Stimulated activated CD4-positive, alpha-beta T cell treated with anti-CD3 and anti-CD28 coated beads, Interleukin-4, amount 100 ng/mL, for 24 hours (primary cell): ENCODE data around the gene GAS5.
A peak's percentile ranks its signal among the peaks of the same experiment; 100 is the strongest.
"Not testable (repeated sequence)": the region's sequence is repeated elsewhere in the genome, so short reads cannot be mapped to it uniquely, and the experiment has no call there.

ENCODE experiments used
- DNase-seq: peaks from one replicate; pipeline ENCODE4 v3.0.0-alpha.2; 2020

GAS5 gene

DNA sequence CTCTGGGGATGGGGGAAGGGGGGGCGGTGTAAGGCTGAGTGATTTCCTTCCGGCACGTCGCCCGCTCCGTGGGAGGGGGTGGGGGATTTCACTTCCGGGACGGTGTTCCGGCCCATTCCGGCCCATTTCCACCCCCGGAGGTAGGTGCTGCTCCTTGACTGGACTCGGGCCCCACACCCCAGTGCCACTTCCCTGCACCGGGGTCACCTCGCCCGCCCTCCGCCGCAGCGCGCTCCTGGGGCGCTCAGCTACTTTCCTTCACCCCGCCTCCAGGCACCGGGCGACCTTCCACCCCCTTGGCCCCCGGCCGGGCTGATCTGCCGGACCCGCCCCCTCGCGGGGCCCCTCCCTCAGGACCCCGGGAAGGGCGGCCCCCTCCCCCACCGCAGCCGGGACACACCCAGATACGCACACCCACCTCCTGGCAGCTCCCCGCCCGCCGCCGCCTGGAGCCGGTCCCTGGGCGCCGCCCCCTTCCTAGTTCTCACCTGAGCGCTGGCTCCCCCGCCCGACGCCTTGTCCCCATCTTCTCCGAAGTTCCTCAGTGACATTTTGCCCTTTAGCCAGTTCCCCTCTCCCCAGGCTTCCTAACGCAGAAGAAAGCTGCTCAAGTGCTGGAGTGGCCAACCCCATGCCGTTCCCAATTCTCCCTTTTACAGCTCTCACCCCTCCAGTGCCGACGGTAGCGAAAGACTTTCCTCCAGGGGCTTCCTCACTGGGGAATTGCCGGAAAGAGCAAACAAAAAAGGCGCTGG, 654 bp upstream of the GAS5 start, which contains the start of gene ZBTB37:
Gene ZBTB37, plus strand, starts transcription at position 115 of the 755 bp plus-strand sequence. CDS start 1,846 bp downstream, outside the sequence.
- peak; percentile 93 for DNase-seq

DNA sequence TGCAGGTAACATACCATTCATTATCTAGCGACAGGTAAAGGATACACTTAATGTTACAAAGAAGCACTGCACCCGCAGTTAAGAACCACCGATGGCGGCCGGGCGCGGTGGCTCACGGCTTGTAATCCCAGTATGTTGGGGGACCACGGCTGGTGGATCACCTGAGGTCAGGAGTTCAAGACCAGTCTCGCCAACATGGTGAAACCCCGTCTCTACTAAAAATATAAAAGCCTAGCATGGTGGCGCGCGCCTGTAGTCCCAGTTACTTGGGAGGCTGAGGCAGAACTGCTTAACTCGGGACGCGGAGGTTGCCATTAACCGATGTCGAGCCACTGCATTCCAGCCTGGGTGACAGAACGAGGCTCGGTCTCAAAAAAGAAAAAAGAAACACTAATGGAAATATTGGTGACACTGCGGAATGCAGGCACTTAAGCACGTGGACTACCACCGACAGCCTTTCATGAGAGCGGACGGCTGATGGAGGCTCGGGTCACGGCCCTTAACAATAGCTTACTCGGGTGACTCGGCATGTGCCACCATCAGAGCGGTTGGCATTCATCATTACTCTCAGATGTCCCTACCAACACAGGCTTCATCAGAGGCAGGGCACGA, 542 bp downstream of the GAS5 start:
- DNase-seq, result peak; percentile 45

DNA sequence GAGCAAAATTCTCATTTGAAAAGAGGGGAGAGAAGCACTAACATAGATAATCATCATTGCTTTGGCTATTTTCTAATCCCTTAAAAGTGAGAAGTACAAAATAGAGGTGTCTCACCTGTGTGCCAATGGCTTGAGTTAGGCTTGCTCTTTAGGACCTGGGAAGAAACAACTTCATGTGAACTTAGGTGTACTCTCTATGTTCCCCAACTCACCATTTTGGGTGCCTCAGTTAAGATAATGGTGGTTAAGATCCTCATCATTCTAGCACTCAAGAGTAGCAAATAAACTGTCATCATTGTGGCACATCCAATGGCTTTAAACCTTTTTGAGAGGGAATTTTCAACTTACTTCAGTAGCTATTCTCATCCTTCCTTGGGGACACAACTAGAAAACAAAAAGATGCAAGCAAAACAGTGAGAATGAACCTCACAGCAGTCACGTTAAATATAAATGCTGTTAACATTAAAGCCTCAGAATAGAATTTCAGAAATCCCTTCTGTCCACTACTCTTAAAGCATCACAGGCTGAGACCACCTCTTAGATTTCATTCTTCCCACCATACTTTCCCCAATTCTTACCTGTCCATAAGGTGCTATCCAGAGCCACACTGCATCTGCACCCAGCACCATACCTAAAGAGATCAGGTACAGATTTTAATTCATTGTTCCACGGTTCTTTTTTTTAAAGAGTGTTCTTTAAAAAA, 1.2 kb downstream of the GAS5 start:
- no peak for DNase-seq

DNA sequence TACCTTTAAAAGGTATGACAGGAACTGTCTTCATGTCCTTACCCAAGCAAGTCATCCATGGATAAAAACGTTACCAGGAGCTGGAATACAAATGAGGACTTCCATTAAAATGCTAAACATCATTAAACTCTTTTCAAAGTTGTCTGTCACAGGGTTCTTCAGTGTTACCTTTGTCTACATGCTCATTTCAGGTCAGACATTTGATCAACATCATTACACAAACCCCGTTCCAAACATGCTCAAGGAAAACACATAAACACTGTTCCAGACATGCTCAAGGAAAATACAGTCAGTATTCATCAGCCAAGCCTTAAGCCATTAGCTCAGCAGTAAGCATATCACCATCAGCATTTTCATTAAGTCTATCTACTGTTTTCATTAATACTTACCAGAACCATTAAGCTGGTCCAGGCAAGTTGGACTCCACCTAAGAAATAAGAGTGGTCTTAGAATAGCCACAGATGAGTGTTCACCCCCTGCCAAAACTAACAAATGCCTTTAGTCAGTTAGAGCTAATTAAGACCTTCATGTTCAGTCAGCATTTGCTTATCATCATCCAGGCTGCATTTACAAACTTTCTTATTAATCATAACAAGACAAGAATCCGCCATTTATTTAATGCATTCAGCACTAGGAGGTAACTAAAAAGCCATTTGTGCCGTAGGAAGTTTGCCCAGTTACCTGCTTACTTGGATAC, 2.2 kb downstream of the GAS5 start:
- DNase-seq, result no peak

DNA sequence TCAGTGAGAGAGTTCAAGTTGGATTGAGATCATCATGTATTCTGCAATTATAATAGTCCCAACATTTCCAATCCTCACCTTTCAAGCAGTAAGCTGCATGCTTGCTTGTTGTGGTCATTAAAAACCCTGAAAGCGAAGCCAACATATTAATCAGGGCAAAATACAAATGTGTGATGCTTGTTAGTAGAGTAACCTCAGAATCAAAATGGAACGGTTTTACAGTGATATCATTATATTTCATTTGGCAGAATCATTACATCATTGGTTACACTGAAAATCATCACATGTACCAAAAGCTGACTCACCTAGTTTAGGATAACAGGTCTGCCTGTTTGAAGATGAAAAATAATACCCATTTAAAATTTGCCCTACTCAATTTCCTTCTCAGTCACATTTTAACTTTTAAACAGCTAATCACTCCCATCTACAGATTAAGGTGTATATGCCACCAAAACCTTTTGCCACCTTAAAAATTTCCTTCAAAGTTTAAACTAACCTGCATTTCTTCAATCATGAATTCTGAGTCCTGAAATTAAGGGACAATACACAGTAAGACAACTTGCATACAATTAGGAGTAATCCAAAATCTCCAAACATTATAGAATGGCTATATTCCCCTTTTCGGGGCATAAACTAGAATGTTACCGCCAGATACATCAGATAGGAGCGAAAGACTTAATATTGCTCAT, 3.5 kb downstream of the GAS5 start:
- no peak for DNase-seq

DNA sequence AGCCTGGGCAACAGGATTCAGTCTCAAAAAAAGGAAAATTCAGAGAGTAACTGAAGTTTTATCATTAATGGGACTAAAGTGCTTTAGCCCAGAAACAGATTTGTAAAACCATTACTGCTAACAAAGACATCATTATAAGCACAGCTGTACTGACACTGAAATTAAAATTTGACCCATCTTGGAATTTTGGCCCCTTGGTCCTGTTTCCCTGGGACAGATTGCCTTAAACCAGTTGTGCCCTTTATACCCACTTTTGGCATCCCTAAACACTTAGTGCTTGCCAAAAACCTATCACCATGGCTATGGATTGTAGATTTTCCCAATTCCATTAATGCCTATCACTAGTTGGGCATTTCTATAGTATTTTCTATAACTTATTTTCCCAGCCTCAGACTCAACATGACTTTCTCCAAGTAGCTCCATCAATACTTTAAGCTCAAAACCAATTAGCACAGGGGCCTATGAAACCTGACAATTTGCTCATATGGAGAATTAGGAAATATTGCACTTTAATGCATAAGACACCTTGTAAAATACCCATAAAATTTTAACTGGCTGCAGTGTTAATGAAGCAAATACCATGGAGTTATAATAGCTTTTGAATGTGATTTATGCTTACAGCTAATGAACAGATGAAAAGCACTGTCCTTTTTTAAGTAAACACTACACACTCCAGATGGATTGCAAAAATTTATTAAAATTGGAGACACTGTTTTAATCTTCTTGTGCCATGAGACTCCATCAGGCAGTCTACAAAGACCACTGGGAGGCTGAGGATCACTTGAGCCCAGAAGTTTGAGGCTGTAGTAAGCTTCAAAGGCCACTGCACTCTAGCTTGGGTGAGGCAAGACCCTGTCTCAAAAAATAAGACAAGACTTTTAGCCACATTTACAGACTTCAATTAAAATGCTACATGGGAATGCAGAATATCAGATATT, 4.3 kb downstream of the GAS5 start:
- no peak for DNase-seq

DNA sequence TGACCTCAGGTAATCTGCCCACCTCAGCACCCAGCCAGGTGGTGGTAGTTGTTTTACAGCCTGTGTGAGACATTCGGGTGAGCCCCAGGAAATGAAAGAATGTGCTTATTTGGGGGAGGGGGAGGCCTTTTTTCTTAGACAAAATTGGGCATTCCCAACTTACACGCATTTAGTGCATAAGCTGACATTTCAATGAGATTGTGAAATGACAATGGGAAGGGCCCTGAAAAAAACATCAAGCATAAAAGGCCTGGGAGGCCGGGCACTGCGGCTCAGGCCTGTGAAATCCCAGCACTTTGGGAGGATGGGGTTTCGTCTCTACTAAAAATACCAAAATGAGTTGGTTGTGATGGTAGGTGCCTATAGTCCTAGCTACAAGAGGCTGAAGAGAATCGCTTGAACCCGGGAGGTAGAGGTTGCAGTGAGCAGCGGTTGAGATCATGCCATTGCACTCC, 5.0 kb downstream of the GAS5 start:
- no peak for DNase-seq

DNA sequence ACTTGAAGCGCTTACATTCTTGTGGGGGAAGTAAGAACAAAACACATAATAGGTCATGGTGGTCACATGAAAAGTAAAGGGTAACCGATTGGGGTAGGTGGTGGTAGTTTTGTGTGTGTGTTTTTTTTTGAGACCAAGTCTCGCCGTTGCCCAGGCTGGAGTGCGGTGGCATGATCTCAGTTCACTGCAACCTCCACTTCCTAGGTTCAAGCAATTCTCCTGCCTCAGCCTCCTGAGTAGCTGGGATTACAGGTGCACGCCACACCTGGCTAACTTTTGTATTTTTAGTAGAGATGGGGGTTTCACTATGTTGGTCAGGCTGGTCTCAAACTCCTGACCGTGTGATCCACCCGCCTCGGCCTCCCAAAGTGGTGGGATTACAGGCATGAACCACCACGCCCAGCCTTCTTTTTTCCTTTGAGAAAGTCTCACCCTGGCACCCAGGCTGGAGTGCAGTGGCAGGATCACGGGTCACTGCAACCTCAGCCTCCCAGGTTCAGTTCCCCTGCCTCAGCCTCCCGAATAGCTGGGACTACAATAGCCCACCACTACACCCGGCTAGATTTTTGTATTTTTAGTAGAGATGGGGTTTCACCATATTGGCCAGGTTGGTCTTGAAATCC, 5.5 kb downstream of the GAS5 start:
- DNase-seq, result not testable (repeated sequence)

DNA sequence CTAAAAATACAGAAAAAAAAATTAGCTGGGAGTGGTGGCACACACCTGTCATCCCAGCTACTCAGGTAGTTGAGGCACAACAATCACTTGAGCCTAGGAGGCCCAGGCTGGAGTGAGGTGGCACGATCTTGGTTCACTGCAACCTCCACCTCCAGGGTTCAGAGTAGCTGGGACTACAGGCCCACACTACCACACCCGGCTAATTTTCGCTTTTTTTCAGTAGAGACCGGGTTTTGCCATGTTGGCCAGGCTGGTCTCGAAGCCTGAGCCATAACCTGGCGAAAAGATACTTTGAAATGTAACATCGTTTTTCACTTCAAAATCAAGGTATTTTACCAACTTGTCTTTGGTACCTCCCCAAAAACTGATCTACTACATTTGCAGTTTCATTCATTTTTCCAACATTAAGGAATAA, 6.1 kb downstream of the GAS5 start:
- DNase-seq, result peak; percentile 39

DNA sequence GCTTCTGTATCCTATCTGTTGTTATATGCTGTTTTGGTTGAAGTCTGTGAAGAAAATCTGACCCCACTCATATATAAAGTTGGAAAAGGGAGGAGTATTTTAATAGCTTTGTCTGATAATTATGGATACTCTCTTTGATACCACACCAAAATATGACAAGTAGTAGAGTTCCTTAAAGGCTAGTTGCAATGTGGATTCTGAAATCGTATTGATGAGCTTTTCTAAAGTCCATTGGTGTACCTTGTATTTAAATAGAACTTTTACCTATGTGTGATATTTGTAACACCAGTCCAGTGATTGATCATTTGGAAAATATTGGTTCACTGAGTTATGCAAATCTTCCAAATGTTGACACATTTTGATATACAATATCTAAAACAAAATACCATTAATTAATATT, 7.7 kb downstream of the GAS5 start:
- no peak for DNase-seq

DNA sequence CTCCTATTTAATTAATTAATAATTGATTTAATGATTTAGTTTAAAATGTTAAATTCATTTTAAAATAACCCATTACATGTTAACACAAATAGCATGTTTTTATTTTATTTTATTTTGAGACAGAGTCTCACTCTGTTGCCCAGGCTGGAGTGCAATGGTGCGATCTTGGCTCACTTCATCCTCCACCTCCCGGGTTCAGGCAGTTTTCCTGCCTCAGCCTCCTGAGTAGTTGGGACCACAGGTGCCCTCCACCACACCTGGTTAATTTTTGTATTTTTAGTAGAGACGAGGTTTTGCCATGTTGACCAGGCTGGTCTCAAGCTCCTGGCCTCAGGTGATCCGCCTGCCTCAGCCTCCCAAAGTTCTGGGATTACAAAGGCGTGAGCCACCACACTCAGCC, 8.2 kb downstream of the GAS5 start:
- not testable (repeated sequence) for DNase-seq

DNA sequence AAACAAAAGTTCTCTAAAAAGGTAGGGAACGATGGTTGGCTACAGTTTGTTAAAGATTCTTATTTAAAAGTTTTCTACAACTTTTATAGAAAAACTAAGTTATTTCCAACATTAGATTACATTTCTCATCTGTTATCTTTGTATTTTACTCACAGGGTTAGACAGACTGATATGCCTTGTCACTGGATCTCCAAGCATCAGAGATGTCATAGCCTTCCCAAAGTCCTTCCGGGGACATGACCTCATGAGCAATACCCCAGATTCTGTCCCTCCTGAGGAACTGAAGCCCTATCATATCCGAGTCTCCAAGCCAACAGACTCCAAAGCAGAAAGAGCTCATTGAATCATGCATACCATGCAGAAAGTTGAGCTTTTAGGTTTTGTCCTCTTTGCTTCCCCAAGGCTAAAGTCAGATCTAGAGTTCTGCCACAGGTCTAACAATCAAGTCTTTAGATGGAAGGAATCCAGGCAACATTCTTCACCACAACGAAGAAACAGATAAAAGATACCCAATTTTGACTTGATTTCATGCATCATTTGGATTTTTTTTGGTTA, 10.3 kb downstream of the GAS5 start:
- DNase-seq, result no peak

DNA sequence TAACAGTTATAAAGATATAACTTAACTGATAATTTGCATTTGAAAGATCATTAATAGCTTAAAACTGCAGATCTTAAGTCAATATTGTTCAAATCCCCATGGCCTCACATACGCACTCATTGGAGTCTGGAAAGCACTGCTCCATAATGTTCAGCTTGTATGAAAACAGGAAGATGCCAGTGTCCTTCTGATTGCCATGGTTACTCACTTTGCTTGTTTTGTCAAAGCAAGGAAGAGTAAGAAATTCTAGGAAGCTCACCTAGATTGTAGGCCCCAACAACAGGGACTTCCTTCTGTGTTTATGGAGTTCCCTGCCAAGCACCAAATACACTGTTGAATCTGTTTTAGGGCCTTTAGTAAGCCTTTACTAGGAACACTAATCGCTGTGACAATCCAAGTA, 10.9 kb downstream of the GAS5 start:
- DNase-seq, result no peak

DNA sequence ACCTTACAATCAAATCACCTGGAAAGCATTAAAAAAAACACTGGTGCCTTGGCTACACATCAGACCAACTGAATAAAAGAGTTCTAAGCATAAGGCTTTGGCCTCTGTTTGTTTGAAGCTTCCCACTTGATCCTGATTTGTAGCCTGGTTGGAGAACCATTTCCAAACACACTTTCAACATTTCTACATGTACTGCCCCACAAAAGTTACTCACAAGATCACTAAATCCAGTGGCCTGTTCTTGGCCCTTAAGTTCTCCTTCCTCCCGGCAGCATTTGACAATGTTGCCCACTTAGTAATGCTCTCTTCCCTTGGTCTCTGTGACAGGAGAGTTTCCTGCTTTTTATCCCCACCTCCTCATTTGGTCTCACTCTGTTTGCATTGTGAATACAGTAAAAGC, 11.8 kb downstream of the GAS5 start:
- DNase-seq, result no peak

DNA sequence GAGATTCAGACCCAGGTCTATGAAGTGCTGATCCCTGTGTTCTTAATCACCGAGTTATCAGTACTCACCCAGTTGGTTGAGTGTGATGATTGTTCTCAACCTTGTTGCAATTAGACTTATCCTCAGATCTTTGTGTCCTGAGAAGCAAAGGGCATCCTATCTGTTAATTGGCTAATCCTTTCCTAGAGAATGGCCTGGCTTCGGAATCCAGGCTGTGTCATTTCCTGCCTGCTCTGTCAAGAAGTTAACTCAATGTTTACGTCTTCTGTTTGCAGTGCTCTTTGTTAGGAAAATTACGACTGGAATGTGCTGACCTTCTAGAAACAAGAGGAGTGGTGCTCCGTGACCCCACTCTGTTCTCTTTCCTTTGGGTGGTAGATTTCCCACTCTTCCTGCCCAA, 14.7 kb downstream of the GAS5 start:
- DNase-seq, result no peak

DNA sequence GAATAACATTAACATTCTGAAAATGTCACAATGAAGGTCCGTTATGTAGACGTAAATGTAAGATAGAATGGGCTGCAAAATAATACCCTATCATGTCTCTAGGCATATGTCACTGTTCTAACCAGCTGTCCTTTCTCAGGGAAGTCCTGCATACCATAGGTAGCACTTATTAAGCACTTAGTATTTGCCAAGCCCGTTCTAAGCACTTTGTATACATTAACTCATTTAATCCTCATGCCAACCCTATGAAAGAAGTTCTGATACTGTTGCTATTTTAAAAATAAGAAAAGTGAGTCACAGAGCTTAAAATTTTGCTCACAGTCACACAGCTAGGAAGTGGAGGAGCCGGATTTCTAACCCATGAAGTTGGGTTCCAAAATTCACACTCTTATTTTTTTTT, 15.7 kb downstream of the GAS5 start:
- no peak for DNase-seq

DNA sequence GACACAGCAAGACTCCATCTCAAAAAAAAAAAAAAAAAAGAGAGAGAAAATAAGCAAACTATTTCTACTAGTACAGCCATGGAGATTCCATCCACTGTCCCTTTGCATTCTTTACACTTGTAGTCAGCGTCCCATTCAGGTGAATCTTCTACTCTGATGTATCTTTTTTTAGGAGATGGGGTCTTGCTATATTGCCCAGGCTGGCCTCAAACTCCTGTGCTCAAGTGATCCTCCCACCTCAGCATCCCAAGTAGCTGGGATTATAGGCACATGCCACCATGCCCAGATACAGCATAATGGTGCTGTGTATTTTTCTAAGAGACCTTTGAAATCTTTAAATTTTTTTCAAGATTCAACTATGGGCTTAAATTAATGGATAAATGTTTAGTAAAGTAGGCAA, 35.0 kb downstream of the GAS5 start:
- DNase-seq, result no peak

DNA sequence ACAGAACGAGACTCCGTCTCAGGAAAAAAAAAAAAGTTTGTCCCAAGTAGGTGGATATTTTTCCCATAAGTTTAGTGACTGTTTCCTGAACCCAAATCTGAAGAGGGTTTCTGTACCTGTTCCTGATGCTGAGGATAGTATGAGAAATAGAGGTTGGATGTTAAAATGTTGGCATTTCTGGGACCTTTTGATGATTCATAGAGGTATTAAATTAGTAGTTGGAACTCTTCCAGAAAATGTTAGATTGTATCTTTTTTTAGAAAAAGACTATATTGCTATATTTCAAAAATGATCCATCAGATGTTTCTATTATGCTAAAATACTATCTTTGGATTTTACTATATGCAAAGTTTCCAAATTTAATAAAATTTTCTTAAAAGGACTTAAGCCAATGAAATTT, 40.2 kb downstream of the GAS5 start:
- DNase-seq, result no peak

DNA sequence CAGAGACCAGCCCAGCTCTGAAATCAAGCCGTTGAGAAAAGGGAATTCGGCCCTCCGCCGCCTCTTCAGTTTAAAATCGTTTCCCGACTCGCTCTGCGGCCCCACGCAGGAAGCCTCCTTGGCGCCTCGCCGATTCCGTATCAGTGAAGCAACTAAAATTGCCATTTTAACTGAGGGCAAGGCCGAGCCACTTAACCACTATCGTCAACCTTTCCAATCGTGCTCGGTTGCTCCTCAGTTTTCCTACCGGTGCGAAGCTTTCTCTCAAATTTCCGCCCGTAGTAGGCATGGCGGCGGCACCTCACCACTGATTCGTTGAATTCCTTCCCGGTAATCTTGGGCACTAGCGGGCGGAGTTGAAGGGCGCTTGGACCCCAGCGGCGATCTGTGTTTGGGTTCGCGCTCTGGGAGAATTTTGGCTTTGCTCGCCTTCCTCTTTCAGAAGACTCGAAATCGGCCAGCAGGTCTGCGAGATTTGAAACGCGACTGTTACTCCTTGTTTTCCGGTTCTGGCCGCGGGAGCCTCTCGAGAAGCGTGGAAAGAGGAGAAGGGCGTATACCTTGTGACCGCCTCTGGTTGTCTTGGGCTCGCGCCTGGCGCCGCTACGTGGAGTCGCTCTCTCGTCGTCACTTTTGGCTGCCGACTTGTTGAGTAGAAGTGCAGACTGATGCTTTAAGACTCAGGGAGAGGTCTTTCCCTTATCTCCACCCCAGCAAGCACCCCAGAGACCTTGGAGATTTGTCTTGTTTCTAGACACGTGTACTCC, 43.3 kb downstream of the GAS5 start, which contains the start of the genes CENPL and DARS2:
Gene CENPL, minus strand, starts transcription at position 569 of the 767 bp plus-strand sequence. CDS start 13,584 bp downstream, outside the sequence.
Gene DARS2, plus strand, starts transcription at position 359 of the 767 bp plus-strand sequence. CDS start 557 bp downstream, outside the sequence.
- DNase-seq, result peak; percentile 92
